Stimulated activated CD8-positive, alpha-beta memory T cell treated with anti-CD3 and anti-CD28 coated beads, Interleukin-7, amount 100 ng/mL, for 4 hours (primary cell): Measurements from ENCODE around the gene CCDC18.

Experiments
- DNase-seq, 2 donors: peaks; one replicate each; pipeline ENCODE4 v3.0.0-alpha.2; 2020; ENCODE audit warnings: low read depth in 2 of 2

CCDC18 gene

GRCh38 chr1:93317207-93317606, 136.7 kb downstream of the CCDC18 start:
- no peak for DNase-seq

GRCh38 chr1:93317943-93318342, 137.4 kb downstream of the CCDC18 start:
- no peak for DNase-seq

GRCh38 chr1:93321720-93322119, 141.2 kb downstream of the CCDC18 start:
- no peak for DNase-seq

- no peak for DNase-seq
Observed at GRCh38 chr1:93322349-93322748, 141.8 kb downstream of the CCDC18 start.

- no peak for DNase-seq
Observed at GRCh38 chr1:93323185-93323820, 142.8 kb downstream of the CCDC18 start.

GRCh38 chr1:93324486-93325464, 144.3 kb downstream of the CCDC18 start:
- no peak for DNase-seq
